GM20000 (cell line): ENCODE measurements around the gene BTBD17.

ENCODE experiments used
- DNase-seq: peaks from one replicate; pipeline ENCODE4 v3.0.0; 2012; ENCODE audit warnings: low spot score
- TF ChIP-seq, protein P1 (sequence below): IDR thresholded peaks from 2 replicates; pipeline ENCODE4 v1.5.1; 2012; ENCODE audit warnings: mild to moderate bottlenecking, control low read depth; ENCODE audit errors: extremely low read depth, missing control alignments

The BTBD17 gene

DNA sequence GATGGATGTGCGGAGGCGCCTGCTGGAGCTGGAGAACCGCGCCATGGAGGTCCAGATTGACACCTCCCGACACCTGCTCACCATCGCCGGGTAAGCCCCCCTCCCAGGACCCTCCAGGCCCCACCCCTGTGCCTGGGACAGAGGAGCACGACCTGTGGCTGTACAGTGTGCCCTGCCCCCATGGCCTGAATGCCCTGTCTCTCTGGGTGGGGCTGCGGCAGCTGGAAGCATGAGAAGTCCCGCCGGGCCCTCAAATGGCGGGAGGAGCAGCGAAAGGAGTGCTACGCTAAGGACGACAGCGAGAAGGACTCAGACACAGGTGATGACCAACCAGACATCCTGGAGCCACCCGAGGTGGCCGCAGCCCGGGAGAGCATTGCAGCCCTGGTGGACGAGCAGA, 11.2 kb downstream of the BTBD17 start:
- TF ChIP-seq, protein P1, sequence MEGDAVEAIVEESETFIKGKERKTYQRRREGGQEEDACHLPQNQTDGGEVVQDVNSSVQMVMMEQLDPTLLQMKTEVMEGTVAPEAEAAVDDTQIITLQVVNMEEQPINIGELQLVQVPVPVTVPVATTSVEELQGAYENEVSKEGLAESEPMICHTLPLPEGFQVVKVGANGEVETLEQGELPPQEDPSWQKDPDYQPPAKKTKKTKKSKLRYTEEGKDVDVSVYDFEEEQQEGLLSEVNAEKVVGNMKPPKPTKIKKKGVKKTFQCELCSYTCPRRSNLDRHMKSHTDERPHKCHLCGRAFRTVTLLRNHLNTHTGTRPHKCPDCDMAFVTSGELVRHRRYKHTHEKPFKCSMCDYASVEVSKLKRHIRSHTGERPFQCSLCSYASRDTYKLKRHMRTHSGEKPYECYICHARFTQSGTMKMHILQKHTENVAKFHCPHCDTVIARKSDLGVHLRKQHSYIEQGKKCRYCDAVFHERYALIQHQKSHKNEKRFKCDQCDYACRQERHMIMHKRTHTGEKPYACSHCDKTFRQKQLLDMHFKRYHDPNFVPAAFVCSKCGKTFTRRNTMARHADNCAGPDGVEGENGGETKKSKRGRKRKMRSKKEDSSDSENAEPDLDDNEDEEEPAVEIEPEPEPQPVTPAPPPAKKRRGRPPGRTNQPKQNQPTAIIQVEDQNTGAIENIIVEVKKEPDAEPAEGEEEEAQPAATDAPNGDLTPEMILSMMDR = no peak
- no peak for DNase-seq

DNA sequence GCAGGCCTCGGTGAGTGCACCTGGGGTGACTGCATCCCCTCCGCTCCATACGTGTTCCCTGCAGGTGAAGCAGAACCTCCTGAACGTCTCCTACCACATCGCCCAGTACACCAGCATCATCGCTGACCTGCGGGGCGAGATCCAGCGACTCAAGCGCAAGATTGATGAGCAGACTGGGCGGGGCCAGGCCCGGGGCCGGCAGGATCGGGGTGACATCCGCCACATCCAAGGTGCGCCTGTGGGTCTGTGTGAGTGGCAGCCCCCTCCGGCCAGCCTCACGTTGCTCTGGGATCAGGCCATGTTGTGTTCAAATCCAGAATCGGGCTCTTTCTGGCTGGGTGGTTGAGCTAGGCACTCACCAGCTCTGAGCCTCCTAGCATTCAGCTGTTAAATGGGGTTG, 12.5 kb downstream of the BTBD17 start:
- no peak for DNase-seq
- TF ChIP-seq, protein P1 = no peak

DNA sequence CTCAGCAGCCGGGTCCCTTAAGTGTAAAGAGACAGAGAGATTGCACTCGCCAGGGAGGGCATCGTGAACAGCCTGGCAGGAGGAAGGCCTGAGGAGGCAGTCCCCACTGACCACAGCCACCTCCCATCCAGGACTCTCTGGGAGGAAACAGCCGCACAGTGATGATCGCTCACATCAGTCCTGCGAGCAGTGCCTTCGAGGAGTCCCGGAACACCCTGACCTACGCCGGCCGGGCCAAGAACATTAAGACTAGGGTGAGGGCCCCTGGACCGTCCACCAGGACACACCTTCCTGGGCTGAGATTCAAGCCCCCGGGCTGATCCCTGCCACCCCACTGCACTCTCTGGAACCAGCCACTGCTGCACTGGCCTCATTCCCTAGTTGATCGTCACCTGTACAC, 14.0 kb downstream of the BTBD17 start:
- TF ChIP-seq, protein P1 = no peak
- DNase-seq = no peak

DNA sequence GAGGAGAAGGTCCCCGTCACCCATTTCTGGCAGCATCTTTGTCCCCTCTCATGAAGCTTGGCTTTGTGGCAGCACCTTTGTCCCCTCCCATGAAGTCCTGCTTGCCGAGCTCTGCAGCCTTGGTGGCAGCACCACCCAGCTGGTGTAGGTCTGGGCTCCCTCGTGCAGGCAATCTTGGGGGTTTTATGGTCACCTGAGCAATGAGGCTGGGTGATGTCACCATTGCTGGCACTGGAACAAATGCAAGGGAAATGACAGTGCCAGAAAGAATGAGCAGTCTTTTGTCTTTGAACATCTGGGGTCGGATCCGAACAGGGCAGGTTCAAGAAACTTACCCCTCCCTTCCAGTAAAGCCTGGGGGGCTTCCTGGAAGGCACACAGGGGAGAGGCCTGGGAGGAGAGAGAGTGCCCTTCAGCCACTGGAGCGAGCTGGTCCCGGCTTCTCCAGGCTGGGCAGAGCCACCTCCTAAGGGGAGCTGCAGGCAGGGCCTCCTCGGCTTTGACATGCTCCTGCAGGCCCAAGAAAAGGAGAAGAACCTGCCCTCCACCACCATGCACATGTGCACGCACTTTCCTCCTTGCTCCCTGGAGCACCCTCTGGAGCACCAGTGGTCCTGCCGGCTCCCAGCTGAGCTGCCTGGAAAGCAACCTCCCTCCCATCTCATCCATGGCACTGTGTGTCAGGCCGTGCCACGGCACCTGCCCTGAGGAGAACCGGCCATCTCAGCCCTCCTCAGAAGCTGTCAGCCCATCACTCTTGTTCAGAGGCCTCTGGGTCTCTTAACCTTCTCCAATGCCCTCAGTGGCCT, 16.0 kb downstream of the BTBD17 start:
- TF ChIP-seq, protein P1 = no peak
- no peak for DNase-seq

DNA sequence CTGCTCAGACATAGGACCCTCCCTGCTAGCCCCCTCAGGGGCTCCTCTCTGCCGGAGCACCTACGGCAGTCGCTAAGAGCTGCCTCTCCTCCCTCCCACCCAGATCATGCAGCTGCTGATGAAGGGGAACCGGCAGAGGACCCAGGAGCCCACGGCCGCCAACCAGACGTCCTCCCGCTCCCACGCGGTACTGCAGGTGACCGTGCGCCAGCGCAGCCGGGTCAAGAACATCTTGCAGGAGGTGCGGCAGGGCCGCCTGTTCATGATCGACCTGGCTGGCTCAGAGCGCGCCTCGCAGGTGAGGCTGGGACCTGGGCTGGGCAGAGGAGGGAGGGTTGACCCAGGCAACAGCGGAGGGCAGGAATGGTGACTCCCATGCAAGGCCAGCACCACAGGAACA, 17.0 kb downstream of the BTBD17 start:
- TF ChIP-seq, protein P1 = no peak

DNA sequence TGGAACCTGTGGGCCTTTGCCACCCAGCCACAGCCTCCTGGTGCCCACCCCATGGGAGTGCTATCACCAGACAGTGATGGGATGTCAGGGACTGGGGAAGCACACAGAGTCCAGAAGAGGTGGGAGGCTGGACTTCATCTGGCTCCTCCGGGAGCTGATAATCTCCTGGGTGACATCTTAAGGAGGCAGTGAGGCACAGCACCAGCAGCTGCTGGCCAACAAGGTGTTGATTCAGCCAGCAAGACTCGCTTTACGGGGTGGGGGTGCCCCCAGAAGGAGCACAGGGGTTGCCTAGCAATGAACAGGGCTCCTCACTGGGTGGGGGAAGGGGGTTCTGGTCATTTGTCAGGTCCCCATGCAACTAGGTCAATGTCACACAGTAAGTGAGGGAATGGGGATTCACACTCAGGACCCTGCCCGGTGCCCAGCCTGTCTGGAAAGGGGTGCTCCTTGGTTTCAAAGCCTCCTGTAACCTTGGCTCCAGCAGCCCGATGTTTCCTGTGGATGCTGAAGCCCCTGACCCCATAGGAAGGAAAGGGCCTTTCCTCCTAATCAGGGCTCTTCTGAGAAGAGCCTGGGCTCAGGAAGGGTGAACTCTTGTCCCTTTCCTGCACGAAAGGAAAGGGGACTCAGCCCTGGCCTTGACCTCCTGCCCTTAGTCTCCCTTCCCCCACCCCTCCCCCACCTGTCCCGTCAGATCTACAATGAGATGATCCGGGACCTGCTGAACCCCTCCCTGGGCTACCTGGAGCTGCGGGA, 18.0 kb downstream of the BTBD17 start:
- no peak for DNase-seq
- TF ChIP-seq, protein P1 = no peak

More for the DNA sequence above, 17.0 kb downstream of the BTBD17 start:
- no peak for DNase-seq

DNA sequence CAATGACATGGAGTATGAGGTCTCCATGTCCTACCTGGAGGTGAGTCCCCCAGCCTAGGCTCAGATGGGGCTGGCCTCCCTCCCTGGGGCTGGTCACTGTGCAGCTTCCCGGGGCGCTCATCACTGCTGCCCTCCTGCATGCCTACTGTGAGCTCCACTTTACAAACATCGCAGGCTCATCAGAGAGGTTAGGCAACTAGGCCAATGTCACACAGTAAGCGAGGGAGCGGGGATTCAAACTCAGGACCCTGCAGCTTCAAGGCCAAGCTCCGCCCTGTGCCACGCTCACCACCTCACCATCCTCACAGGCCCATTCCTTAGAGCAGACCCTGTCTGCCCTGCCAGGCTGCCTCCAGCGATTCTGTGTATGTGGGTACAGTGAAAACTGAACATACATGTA, 18.5 kb downstream of the BTBD17 start:
- DNase-seq = no peak
- TF ChIP-seq, protein P1 = no peak
